Endothelial cell of umbilical vein (primary cell): ENCODE data around the gene CLCN4.

Experiments
- POLR2A ChIP-seq: IDR thresholded peaks from 2 replicates; pipeline ENCODE4 v1.6.1; 2012; ENCODE audit warnings: low read depth, mild to moderate bottlenecking, control low read depth, low read length
- POLR2AphosphoS5 ChIP-seq: IDR thresholded peaks from 2 replicates; pipeline ENCODE4 v1.6.1; 2012; ENCODE audit warnings: low read depth, mild to moderate bottlenecking, control low read depth, low read length, moderate library complexity; ENCODE audit not compliant: insufficient read depth
- TF ChIP-seq, protein P1 (sequence below), 2 donors: IDR thresholded peaks; 1 replicate in 1 of 2; 2 replicates in 1 of 2; pipeline ENCODE4 v1.5.1; 2011; ENCODE audit warnings: low read length in 2 of 2, mild to moderate bottlenecking in 2 of 2, moderate library complexity in 2 of 2, control low read depth in 1 of 2, inconsistent platforms in 1 of 2, low read depth in 1 of 2; ENCODE audit not compliant: insufficient read depth in 1 of 2; ENCODE audit errors: extremely low read depth in 1 of 2

- TF ChIP-seq POLR2AphosphoS5 (no peak), POLR2A (no peak)
- TF ChIP-seq, protein P1, sequence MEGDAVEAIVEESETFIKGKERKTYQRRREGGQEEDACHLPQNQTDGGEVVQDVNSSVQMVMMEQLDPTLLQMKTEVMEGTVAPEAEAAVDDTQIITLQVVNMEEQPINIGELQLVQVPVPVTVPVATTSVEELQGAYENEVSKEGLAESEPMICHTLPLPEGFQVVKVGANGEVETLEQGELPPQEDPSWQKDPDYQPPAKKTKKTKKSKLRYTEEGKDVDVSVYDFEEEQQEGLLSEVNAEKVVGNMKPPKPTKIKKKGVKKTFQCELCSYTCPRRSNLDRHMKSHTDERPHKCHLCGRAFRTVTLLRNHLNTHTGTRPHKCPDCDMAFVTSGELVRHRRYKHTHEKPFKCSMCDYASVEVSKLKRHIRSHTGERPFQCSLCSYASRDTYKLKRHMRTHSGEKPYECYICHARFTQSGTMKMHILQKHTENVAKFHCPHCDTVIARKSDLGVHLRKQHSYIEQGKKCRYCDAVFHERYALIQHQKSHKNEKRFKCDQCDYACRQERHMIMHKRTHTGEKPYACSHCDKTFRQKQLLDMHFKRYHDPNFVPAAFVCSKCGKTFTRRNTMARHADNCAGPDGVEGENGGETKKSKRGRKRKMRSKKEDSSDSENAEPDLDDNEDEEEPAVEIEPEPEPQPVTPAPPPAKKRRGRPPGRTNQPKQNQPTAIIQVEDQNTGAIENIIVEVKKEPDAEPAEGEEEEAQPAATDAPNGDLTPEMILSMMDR (IDR thresholded peaks at IDR 0.05; ENCODE audit: extremely low read depth in 1 of 2, insufficient read depth in 1 of 2, low read depth in 1 of 2, low read length in 2 of 2): no peak
Measured at GRCh38 chrX:10243106-10243505, 86.3 kb downstream of the CLCN4 start.
